GM21423 (cell line): ENCODE results near the gene PGAM4.
"Not testable (repeated sequence)": the region's sequence is repeated elsewhere in the genome, so short reads cannot be mapped to it uniquely, and the experiment has no call there.

Source experiments
- ATAC-seq: cut with Tn5 transposase; IDR thresholded peaks from one replicate; pipeline ENCODE4 v1.9.1; 2021; ENCODE audit warnings: mild to moderate bottlenecking, moderate library complexity; ENCODE audit not compliant: unreplicated experiment

Gene PGAM4

GRCh38 chrX:77930581-77930980 is 38.9 kb downstream of the PGAM4 start:
- no peak for ATAC-seq

- no peak for ATAC-seq
These were observed 43.7 kb downstream of the PGAM4 start for GRCh38 chrX:77925764-77926163.

GRCh38 chrX:77924320-77924859 is 45.0 kb downstream of the PGAM4 start:
- ATAC-seq, result no peak

- no peak for ATAC-seq
These were observed 46.7 kb downstream of the PGAM4 start for GRCh38 chrX:77922787-77923186.

GRCh38 chrX:77919370-77919769 is 50.1 kb downstream of the PGAM4 start:
- ATAC-seq, result not testable (repeated sequence)

GRCh38 chrX:77918568-77918967 is 50.9 kb downstream of the PGAM4 start:
- no peak for ATAC-seq
